ENCODE data around the gene TBC1D2B.
"Not testable (repeated sequence)": the region's sequence is repeated elsewhere in the genome, so short reads cannot be mapped to it uniquely, and the experiment has no call there.

TBC1D2B gene

DNA sequence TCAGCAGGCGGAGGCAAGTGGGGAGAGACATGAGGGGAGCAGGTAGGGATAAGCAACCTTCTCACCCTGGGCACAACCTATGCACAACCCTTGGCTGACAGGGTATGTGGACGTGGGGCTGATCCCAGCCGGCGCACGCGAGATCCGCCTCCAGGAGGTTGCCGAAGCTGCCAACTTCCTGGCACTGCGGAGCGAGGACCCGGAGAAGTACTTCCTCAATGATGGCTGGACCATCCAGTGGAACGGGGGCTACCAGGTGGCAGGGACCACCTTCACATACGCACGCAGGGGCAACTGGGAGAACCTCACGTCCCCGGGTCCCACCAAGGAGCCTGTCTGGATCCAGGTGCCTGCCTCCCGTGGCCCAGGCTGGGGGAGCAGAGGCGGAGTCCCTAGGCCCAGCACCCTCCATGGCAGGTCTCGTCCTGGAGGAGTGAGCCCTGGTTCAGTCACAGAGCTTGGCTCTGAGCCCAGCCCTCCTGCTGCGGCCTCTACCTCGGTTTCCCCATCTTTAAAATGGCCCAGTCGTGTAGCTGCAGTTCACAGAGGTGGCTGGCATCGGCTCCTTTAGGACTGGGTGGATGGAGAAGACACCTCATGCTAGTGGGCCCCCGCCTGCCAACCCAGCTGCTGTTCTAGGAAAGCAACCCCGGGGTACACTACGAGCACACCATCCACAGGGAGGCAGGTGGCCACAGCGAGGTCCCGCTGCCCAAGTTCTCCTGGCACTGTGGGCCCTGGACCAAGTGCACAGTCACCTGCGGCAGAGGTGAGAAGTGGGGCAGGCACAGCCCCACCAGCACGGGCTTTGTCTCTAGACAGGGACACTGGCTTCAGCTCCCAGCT is 96.0 kb downstream of the TBC1D2B start:
- peaks cover 3% of the 10 kb centered on the region; the same call in 1 of the 2 replicates for H3K27me3 ChIP-seq (ENCODE audit: low read depth)
- H3K9me3 ChIP-seq, result no peaks in the 10 kb centered on the region
- H3K4me3 ChIP-seq, result no peak overlapping the region
- DNase-seq (ENCODE audit: low spot score in 2 of 2), result no peak
- no peaks in the 10 kb centered on the region for H3K36me3 ChIP-seq (replicated peaks)
- in situ Hi-C loops (cut with MboI; ENCODE audit: low sequenced_read_pairs), result no loop called here
- no peaks in the 10 kb centered on the region for H3K4me1 ChIP-seq

DNA sequence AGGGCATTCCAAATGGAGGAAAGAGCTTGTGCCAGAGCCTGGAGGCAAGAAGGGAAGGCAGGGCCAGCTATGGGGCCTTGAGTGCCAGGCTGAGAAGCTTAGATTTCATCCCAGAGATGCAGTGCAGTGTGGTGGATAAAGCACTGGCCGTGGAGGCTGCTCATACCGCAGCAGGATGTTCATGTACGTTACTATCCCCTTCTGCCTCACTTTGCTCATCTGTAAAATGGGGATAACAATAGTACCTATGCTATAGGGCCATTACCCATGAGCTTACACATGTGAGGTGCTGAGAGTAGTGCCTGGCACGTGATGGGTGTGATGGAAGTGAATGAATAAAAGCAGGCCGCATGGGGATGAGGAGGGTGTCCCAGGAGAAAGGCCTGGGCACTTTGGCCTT is 96.8 kb downstream of the TBC1D2B start:
- in situ Hi-C loops (cut with MboI; ENCODE audit: low sequenced_read_pairs); H3K4me1 ChIP-seq; DNase-seq (ENCODE audit: low spot score in 2 of 2): not testable (repeated sequence)

DNA sequence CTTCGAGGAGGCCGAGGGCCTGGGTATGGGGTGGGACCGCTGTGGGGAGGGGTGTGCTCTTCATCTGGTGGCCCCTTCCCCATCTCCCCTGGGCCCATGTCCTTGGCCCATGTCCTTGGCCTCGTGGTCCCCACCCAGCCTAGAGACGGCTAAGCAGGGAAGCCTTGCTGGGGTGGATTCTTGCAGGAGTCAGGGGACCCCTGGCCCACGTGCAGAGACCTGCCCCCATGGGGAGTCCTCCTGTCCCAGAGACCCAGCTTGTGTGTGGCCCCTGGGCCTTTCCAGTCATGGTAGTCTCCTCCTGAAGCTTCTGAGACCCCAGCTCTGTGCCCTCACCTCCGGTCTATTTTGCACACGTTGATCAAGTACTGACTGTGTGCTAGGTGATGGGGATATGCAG is 97.4 kb downstream of the TBC1D2B start:
- DNase-seq (ENCODE audit: low spot score in 2 of 2), result no peak
- in situ Hi-C loops (cut with MboI; ENCODE audit: low sequenced_read_pairs), result no loop called here

More for the DNA sequence above, 96.8 kb downstream of the TBC1D2B start:
- H3K9me3 ChIP-seq; H3K36me3 ChIP-seq (replicated peaks); H3K4me3 ChIP-seq; H3K27me3 ChIP-seq (ENCODE audit: low read depth): not testable (repeated sequence)

DNA sequence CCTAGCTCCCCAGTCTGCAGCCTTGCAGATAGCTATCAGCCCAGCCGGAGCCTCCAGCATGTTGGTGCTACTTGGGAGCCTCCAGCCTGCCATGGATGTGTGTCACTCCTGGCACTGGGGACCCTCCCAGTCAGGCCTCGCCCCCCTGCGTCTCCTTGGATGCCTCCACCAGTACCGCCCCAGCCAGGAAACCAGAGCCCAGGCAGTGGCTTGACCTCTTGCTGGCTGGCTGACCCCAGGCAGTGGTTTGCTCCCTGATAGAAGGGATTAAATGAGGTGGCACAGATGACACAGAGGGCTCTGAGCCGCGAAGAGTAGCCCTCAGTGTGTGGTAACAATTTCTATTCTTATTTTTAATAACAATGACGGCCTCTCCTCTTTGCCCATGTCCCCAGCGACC is 98.4 kb downstream of the TBC1D2B start:
- not testable (repeated sequence) for H3K36me3 ChIP-seq (replicated peaks); H3K4me1 ChIP-seq; DNase-seq (ENCODE audit: low spot score in 2 of 2); H3K4me3 ChIP-seq; H3K27me3 ChIP-seq (ENCODE audit: low read depth); H3K9me3 ChIP-seq
- in situ Hi-C loops (cut with MboI; ENCODE audit: low sequenced_read_pairs), result loop anchor here (5.0 kb wide), 1 partner anchor 798 kb away; no protein-coding TSS in a partner anchor

More for the DNA sequence above, 97.4 kb downstream of the TBC1D2B start:
- H3K4me3 ChIP-seq, result no peak overlapping the region
- peaks cover 3% of the 10 kb centered on the region; the same call in 1 of the 2 replicates for H3K27me3 ChIP-seq (ENCODE audit: low read depth)
- H3K9me3 ChIP-seq, result no peaks in the 10 kb centered on the region
- no peaks in the 10 kb centered on the region for H3K4me1 ChIP-seq
- H3K36me3 ChIP-seq (replicated peaks), result no peaks in the 10 kb centered on the region

DNA sequence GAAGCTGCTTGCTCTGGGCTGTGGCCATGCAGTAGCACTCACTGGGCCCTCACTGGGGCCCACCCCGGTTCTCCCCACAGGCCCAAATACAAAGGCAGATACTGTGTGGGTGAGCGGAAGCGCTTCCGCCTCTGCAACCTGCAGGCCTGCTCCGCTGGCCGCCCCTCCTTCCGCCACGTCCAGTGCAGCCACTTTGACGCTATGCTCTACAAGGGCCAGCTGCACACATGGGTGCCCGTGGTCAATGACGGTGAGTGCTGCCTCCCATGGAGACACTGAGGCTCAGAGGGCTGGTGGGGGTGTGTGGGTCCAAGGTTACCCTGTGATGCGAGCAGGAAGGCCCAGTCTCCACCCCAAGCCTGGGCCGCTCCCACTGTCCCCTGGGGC is 98.8 kb downstream of the TBC1D2B start:
- H3K4me1 ChIP-seq; H3K36me3 ChIP-seq (replicated peaks); DNase-seq (ENCODE audit: low spot score in 2 of 2); H3K4me3 ChIP-seq; H3K27me3 ChIP-seq (ENCODE audit: low read depth); H3K9me3 ChIP-seq: not testable (repeated sequence)
- in situ Hi-C loops (cut with MboI; ENCODE audit: low sequenced_read_pairs), result loop anchor here (5.0 kb wide), 1 partner anchor 799 kb away; no protein-coding TSS in a partner anchor

DNA sequence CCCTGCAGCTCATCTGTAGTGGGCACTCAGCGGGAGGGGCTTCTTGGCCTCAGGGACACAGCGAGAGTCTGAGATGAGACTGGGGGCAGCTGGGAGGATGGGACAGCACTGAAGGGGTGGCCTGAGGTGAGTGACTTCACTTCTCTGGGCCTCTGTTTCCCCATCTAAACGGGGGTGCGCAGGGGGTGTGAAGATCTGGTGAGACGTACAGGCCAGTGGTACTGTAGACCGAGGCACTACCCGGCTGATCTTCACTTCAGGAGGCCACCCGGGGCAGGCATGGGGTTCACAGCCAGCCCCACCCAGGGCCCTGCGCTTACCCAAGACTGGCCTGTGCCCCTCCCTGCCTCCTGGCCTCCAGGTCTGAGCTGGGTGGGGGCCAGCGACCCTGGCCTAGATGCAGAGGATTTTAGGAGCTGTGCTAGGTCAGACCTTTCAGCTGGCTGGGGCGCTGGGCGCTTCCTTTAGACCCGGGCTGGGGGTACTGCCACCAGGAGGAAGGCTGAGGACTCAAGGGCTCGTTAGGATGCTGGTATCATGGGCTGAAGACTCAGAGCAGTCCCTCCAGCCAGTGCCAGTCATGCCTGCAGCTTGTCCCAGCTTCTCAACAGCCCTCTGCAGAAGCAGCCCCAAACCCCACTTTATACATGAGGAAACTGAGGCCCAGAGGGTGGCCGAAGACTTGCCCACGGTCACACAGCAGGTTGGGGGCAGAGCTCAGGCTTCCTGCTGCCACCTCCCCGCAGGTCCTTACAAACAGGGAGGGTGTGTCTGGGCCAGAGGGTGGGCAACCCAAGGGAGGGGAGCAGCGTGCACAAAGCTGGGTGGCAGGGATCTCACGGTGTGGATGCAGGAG is 99.4 kb downstream of the TBC1D2B start:
- not testable (repeated sequence) for H3K4me1 ChIP-seq; H3K27me3 ChIP-seq (ENCODE audit: low read depth); H3K4me3 ChIP-seq; H3K36me3 ChIP-seq (replicated peaks); DNase-seq (ENCODE audit: low spot score in 2 of 2); H3K9me3 ChIP-seq
- in situ Hi-C loops (cut with MboI; ENCODE audit: low sequenced_read_pairs), result loop anchor here (5.0 kb wide), 1 partner anchor 799 kb away; no protein-coding TSS in a partner anchor

DNA sequence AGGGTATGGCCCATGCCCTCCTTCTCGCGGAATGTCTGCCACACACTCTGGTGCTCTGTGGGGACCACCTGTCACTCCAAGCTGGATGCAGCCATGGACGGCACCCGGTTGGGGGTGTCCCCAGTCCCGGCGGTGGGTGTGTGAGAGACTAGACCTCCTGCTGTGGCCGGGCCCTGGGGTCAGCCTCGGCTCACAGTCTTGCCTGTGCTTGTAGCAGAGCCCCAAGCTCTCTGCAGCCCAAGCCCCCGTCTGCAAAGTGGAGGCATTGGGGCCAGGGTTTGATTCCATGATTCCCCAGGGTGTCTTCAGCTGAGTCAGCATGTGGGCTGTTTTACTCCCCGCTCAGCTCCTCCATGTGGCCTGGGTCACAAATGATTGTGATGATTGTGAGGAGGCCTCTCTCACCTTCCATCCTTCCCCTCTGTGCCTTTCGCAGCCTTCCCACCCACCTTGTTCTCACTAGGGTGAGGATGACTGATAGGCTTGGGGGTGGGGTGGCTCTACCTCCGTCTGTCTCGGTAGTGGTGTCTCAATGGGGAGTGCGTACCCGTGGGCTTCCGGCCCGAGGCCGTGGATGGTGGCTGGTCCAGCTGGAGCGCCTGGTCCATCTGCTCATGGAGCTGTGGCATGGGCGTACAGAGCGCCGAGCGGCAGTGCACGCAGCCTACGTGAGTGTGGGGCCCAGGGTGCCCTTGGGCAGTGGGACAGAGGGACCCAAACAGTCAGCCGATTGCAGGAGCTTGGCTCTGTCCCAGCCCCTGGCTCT is 100.6 kb downstream of the TBC1D2B start:
- peak in 1 of 2 experiments; percentile 7 for DNase-seq (ENCODE audit: low spot score in 2 of 2)
- H3K4me1 ChIP-seq; H3K9me3 ChIP-seq; H3K36me3 ChIP-seq (replicated peaks); H3K4me3 ChIP-seq; H3K27me3 ChIP-seq (ENCODE audit: low read depth): not testable (repeated sequence)
- in situ Hi-C loops (cut with MboI; ENCODE audit: low sequenced_read_pairs), result loop anchor here (5.0 kb wide), 1 partner anchor 800 kb away; no protein-coding TSS in a partner anchor

DNA sequence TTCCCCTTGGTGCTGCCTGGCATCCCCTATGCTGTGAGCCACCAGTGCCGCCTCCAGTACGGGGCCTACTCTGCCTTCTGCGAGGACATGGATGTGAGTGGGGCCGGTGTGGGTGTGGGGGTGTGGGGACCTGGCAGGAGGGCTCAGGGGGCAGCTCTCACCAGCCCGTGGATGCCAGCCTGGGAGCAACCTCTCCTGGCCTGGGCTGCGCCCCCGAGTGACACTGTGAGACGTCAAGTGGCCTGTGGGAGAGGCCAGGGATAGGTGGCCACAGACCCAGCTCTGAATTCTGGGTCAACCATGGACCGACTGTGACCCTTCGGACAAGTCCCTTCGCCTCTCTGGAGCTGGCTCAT is 101.4 kb downstream of the TBC1D2B start:
- in situ Hi-C loops (cut with MboI; ENCODE audit: low sequenced_read_pairs), result loop anchor here (5.0 kb wide), 1 partner anchor 801 kb away; no protein-coding TSS in a partner anchor
- not testable (repeated sequence) for H3K4me1 ChIP-seq
- peak in 1 of 2 experiments; percentile 11 for DNase-seq (ENCODE audit: low spot score in 2 of 2)

DNA sequence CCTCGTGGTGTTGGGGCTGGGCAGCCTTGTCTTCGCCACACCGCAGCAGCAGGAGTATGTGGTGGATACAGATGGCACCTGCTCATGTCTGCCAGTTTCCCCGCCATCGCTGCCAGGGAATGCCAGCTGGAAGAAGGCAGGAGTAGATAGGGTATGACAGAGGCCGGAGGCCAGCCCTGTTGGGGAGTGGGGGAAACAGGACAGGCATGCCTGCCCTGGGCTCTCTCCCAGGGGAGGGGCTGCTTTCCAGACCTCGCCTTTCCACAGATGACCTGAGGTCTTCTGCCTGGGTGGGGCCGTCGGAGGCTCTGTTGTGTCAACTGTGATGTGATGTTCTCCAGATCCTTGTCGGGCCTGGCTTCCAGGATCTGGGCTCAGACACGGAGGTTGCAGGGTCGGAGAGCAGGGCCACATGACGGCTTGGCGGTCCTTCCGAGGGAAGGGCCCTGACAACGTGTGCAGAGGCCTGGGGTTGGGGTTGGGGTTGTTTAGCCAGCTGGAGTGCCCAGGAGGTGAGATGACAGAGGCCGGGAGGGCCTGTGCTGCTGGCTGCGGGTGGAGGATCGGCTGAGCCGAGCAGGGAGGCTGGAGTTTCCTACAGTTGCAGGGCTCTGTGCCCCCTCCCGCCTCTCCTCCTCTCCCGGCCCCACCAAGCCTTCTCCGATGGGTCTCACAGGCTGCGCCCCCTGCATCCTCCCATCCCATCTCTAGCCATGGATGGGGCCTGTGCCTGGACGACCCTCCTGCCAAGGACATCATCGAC is 102.0 kb downstream of the TBC1D2B start:
- Histone ChIP-seq H3K27me3 (ENCODE audit: low read depth) (no peaks in the 10 kb centered on the region), H3K4me3 (no peak overlapping the region), H3K9me3 (no peaks in the 10 kb centered on the region), H3K36me3 (replicated peaks) (no peaks in the 10 kb centered on the region), H3K4me1 (no peaks in the 10 kb centered on the region)
- DNase-seq (ENCODE audit: low spot score in 2 of 2), result peak in 1 of 2 experiments; percentile 12
- in situ Hi-C loops (cut with MboI; ENCODE audit: low sequenced_read_pairs), result loop anchor here (5.0 kb wide), 1 partner anchor 802 kb away; no protein-coding TSS in a partner anchor

More for the DNA sequence above, 101.4 kb downstream of the TBC1D2B start:
- H3K4me3 ChIP-seq; H3K36me3 ChIP-seq (replicated peaks); H3K9me3 ChIP-seq; H3K27me3 ChIP-seq (ENCODE audit: low read depth): not testable (repeated sequence)

DNA sequence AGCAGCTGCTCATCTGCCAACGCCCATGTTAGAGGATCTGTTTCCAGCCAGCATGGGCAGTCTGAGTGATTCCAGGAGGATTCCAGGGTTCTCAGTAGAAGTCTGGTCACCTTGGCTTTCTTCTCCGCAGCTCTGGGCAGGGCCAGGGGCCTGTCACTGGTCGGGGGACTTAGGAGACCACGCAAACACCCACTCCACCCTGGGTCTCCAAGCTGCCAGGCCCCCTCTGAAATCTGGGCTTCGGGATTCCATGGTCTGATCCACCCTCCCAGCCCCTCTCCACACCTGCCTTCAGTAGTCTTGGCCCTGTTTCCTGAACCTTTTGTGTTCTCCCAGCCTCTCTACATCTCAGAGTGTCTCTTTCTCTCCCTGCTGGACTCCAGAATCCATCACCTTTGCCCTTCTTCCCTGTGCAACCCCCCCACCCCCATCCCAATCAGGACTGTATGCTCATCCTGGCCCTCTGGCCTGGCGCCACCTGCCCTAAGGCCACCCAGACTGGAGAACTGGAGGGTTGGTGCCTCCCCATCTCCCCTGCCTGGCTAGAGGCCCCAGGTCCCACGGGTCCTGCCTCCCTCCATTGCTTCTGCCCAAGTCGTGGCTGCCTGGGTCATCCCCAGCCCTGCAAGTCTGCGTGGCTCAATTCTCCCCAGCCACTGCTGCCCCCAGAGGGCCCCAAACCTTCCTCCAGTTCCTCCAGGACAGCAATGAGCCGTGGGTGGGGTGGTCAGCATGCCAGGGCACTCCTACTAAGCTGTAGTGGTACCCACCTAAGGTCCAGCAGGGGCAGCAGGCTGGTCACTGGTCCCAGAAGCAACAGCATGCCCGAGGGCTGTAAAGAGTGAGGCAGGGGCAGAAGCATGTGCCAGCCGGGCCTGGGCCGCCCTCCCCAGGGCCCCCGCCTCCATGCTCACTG is 102.8 kb downstream of the TBC1D2B start:
- DNase-seq (ENCODE audit: low spot score in 2 of 2), result peak in 1 of 2 experiments; percentile 8
- Histone ChIP-seq H3K36me3 (replicated peaks) (no peaks in the 10 kb centered on the region), H3K9me3 (no peaks in the 10 kb centered on the region), H3K27me3 (ENCODE audit: low read depth) (peaks cover 5% of the 10 kb centered on the region; the same call in 1 of the 2 replicates), H3K4me1 (no peaks in the 10 kb centered on the region), H3K4me3 (no peak overlapping the region)
- in situ Hi-C loops (cut with MboI; ENCODE audit: low sequenced_read_pairs), result loop anchor here (5.0 kb wide), 1 partner anchor 803 kb away; no protein-coding TSS in a partner anchor

DNA sequence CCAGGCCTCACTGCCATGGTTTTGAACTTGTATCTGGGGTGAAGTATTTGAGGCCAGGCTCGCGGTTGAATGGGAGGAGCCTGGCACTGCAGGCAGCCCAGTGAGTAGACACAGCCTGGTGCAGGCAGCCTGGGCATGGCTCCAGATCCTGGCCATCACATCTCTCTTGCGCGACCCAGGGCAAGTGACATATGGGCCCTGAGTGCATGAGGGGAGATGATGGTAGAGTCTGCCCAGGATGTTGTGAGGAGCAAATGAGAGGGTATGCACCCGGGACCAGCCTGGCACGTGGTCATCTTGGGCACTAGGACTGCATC is 103.5 kb downstream of the TBC1D2B start:
- Histone ChIP-seq H3K36me3 (replicated peaks) (no peaks in the 10 kb centered on the region), H3K4me1 (no peaks in the 10 kb centered on the region), H3K27me3 (ENCODE audit: low read depth) (peaks cover 5% of the 10 kb centered on the region; the same call in 1 of the 2 replicates), H3K9me3 (no peaks in the 10 kb centered on the region), H3K4me3 (no peak overlapping the region)
- in situ Hi-C loops (cut with MboI; ENCODE audit: low sequenced_read_pairs), result no loop called here
- peak in 1 of 2 experiments; percentile 8 for DNase-seq (ENCODE audit: low spot score in 2 of 2)
